Measurements from ENCODE around the gene SHISA3.

The SHISA3 gene

DNA sequence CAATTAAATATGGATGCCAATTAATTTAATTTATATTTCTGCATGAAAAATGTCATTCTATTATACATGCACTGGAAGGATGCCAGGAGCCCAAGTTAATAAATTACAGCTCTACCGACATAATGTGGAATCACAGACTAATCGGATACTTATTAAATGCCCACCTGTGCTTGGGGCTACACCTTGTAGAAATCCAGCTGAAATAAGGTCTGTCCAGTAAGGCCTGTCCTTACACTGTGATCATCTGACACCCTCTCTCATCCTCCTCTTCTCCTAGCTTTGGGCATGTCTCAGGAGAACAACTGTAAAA lies 6.0 kb upstream of the SHISA3 start:
- no peaks in the 10 kb centered on the region for H4K20me1 ChIP-seq (ENCODE audit: low read depth, low read length)
- H3K79me2 ChIP-seq (ENCODE audit: insufficient read depth, low read length): no peaks in the 10 kb centered on the region
- H3K9me2 ChIP-seq (replicated peaks; ENCODE audit: insufficient read depth, low read length): no peaks in the 10 kb centered on the region
- H2AFZ ChIP-seq (ENCODE audit: low read depth, low read length, severe bottlenecking): no peak overlapping the region
- no peaks in the 10 kb centered on the region for H3K27me3 ChIP-seq (ENCODE audit: low read length)
- TF ChIP-seq CTCF (IDR thresholded peaks at IDR 0.05; ENCODE audit: insufficient read depth, low read length, poor library complexity, severe bottlenecking): no peak
- TF ChIP-seq EZH2phosphoT487 (conservative IDR thresholded peaks at IDR 0.05; ENCODE audit: low read length): no peak
- H3K4me2 ChIP-seq (ENCODE audit: low read depth, low read length, poor library complexity, severe bottlenecking): no peak overlapping the region
- no peak overlapping the region for H3K4me3 ChIP-seq (ENCODE audit: insufficient read depth, low read length, poor library complexity, severe bottlenecking)
- H3K9me3 ChIP-seq (ENCODE audit: insufficient read depth, low read length): no peaks in the 10 kb centered on the region
- no peaks in the 10 kb centered on the region for H3F3A ChIP-seq (ENCODE audit: insufficient read depth)
- H3K9ac ChIP-seq (ENCODE audit: low read length): no peak overlapping the region
- no peaks in the 10 kb centered on the region for H3K36me3 ChIP-seq (ENCODE audit: low read length)
- no peak overlapping the region for H3K27ac ChIP-seq (ENCODE audit: low read depth, low read length)

- Histone ChIP-seq H3K4me3 (ENCODE audit: insufficient read depth, low read length, poor library complexity, severe bottlenecking) (no peak overlapping the region), H3K9ac (ENCODE audit: low read length) (no peak overlapping the region), H2AFZ (ENCODE audit: low read depth, low read length, severe bottlenecking) (no peak overlapping the region), H3K27ac (ENCODE audit: low read depth, low read length) (no peak overlapping the region), H3K79me2 (ENCODE audit: insufficient read depth, low read length) (no peaks in the 10 kb centered on the region), H3F3A (ENCODE audit: insufficient read depth) (no peaks in the 10 kb centered on the region), H3K9me2 (replicated peaks; ENCODE audit: insufficient read depth, low read length) (no peaks in the 10 kb centered on the region), H3K27me3 (ENCODE audit: low read length) (0 out of 2 replicates have a peak, but pooled peaks cover 2% of the 10 kb centered on the region), H3K9me3 (ENCODE audit: insufficient read depth, low read length) (no peaks in the 10 kb centered on the region), H4K20me1 (ENCODE audit: low read depth, low read length) (no peaks in the 10 kb centered on the region), H3K4me2 (ENCODE audit: low read depth, low read length, poor library complexity, severe bottlenecking) (no peak overlapping the region), H3K36me3 (ENCODE audit: low read length) (no peaks in the 10 kb centered on the region)
- TF ChIP-seq CTCF (IDR thresholded peaks at IDR 0.05; ENCODE audit: insufficient read depth, low read length, poor library complexity, severe bottlenecking): no peak
- no peak for TF ChIP-seq EZH2phosphoT487 (conservative IDR thresholded peaks at IDR 0.05; ENCODE audit: low read length)
Observed at GRCh38 chr4:42391981-42392380, 5.3 kb upstream of the SHISA3 start.

DNA sequence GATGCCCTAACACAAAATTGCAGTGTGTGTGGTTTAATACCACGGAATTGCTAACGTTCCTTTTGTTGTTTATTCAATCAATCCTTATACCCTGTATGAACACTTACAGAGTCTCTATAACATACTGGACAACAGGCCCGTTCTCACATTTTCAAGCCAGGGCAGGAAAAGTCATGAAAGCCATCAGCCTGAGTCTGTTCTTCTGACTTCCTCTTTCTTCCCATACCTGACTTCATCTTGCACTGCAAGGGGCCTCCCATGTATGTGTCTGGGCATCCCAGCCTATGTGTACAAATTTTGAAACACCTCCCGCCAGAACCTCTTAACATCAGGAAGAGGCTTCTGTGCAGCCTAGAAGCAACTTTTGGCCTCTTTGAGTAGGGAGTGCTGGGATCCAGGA lies 4.9 kb upstream of the SHISA3 start:
- Histone ChIP-seq H4K20me1 (ENCODE audit: low read depth, low read length) (no peaks in the 10 kb centered on the region), H3K79me2 (ENCODE audit: insufficient read depth, low read length) (no peaks in the 10 kb centered on the region), H3K9me3 (ENCODE audit: insufficient read depth, low read length) (no peaks in the 10 kb centered on the region), H3K9ac (ENCODE audit: low read length) (no peak overlapping the region), H3F3A (ENCODE audit: insufficient read depth) (no peaks in the 10 kb centered on the region), H3K27me3 (ENCODE audit: low read length) (0 out of 2 replicates have a peak, but pooled peaks cover 3% of the 10 kb centered on the region), H3K36me3 (ENCODE audit: low read length) (no peaks in the 10 kb centered on the region), H3K4me2 (ENCODE audit: low read depth, low read length, poor library complexity, severe bottlenecking) (no peak overlapping the region), H3K4me3 (ENCODE audit: insufficient read depth, low read length, poor library complexity, severe bottlenecking) (no peak overlapping the region), H3K9me2 (replicated peaks; ENCODE audit: insufficient read depth, low read length) (no peaks in the 10 kb centered on the region), H3K27ac (ENCODE audit: low read depth, low read length) (no peak overlapping the region), H2AFZ (ENCODE audit: low read depth, low read length, severe bottlenecking) (no peak overlapping the region)
- TF ChIP-seq CTCF (IDR thresholded peaks at IDR 0.05; ENCODE audit: insufficient read depth, low read length, poor library complexity, severe bottlenecking) (no peak), EZH2phosphoT487 (conservative IDR thresholded peaks at IDR 0.05; ENCODE audit: low read length) (no peak)

DNA sequence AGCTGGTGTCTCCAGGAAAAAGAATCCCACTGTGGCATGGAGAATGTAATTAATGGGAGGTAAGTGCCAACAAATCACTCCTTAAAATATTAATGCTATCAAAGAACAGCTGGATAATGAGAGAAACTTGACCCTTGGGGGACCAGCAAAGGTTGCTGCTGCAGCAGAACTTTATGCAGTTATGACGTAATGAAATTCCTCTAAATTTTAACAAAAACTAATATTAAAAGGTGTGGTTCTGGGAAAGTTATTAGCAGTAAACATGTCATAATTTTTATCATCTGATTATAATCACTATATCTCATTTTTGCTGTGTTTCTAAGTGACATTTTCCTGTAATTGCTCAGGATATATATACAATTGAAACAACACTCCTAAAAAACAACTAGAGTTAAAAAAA lies 1.7 kb upstream of the SHISA3 start:
- Histone ChIP-seq H3F3A (ENCODE audit: insufficient read depth) (no peaks in the 10 kb centered on the region), H3K27me3 (ENCODE audit: low read length) (0 out of 2 replicates have a peak, but pooled peaks cover 3% of the 10 kb centered on the region), H3K36me3 (ENCODE audit: low read length) (no peaks in the 10 kb centered on the region), H3K27ac (ENCODE audit: low read depth, low read length) (no peak overlapping the region), H4K20me1 (ENCODE audit: low read depth, low read length) (no peaks in the 10 kb centered on the region), H3K4me3 (ENCODE audit: insufficient read depth, low read length, poor library complexity, severe bottlenecking) (no peak overlapping the region), H3K9me3 (ENCODE audit: insufficient read depth, low read length) (no peaks in the 10 kb centered on the region), H3K4me2 (ENCODE audit: low read depth, low read length, poor library complexity, severe bottlenecking) (no peak overlapping the region), H3K9me2 (replicated peaks; ENCODE audit: insufficient read depth, low read length) (no peaks in the 10 kb centered on the region), H3K9ac (ENCODE audit: low read length) (no peak overlapping the region), H3K79me2 (ENCODE audit: insufficient read depth, low read length) (no peaks in the 10 kb centered on the region), H2AFZ (ENCODE audit: low read depth, low read length, severe bottlenecking) (no peak overlapping the region)
- TF ChIP-seq EZH2phosphoT487 (conservative IDR thresholded peaks at IDR 0.05; ENCODE audit: low read length) (no peak), CTCF (IDR thresholded peaks at IDR 0.05; ENCODE audit: insufficient read depth, low read length, poor library complexity, severe bottlenecking) (no peak)

Data from SU-DHL-6 (cell line).